CD4-positive, alpha-beta T cell (primary cell): ENCODE results near the gene RAI14. TPM values are rescaled to one million over a fixed set of nuclear protein-coding genes. Genes with fewer than 3 reads are reported as not detected.

ENCODE experiments used
- ATAC-seq: fragments of 200-7000 bp; cut with Tn5 transposase; one replicate; pipeline ENCODE4 v1.10.0; 2022; ENCODE audit warnings: mild to moderate bottlenecking; ENCODE audit not compliant: poor library complexity
- CTCF ChIA-PET: fragments of 350-600 bp; sonication (Branson Sonifier 250); formaldehyde crosslinking; loops from one replicate; lab custom pipeline; 2021; ENCODE audit warnings: antibody characterized with exemption, inconsistent platforms; lab: Charles Lee
- POLR2A ChIA-PET: fragments of 350-600 bp; sonication (Branson Sonifier 250); formaldehyde crosslinking; loops from one replicate; lab custom pipeline; 2021; ENCODE audit warnings: antibody characterized with exemption, inconsistent platforms; lab: Charles Lee
- DNase-seq, 14 experiments: peaks; one replicate each; pipeline ENCODE4 v3.0.0-alpha.2; 2013 to 2020; ENCODE audit warnings: mixed read lengths in 2 of 14
- H3K27ac ChIP-seq, 2 donors: one replicate each; pipeline versions ENCODE4 v1.5.1 to v1.7.0; 2013; ENCODE audit warnings: low read length in 2 of 2, low read depth in 1 of 2, mild to moderate bottlenecking in 1 of 2
- H3K27me3 ChIP-seq, 2 experiments: 1 replicate in 1 of 2; 2 replicates in 1 of 2; pipeline versions ENCODE4 v1.6.1 to v1.7.0; 2013; ENCODE audit warnings: low read length in 2 of 2, control low read depth in 1 of 2, mild to moderate bottlenecking in 1 of 2, moderate library complexity in 1 of 2; ENCODE audit not compliant: insufficient read depth in 2 of 2, control insufficient read depth in 1 of 2
- H3K36me3 ChIP-seq: one replicate; pipeline ENCODE4 v1.6.1; 2013; ENCODE audit warnings: low read length, control low read depth; ENCODE audit not compliant: insufficient read depth
- H3K4me1 ChIP-seq: one replicate; pipeline ENCODE4 v1.6.1; 2013; ENCODE audit warnings: low read length, control low read depth; ENCODE audit not compliant: insufficient read depth
- H3K4me3 ChIP-seq: one replicate; pipeline ENCODE4 v1.5.1; 2013; ENCODE audit warnings: mild to moderate bottlenecking, low read length, moderate library complexity
- H3K9me3 ChIP-seq, 2 experiments: 1 replicate in 1 of 2; 2 replicates in 1 of 2; pipeline versions ENCODE4 v1.6.1 to v1.7.0; 2013; ENCODE audit warnings: low read length in 2 of 2, mild to moderate bottlenecking in 2 of 2, control low read depth in 1 of 2, moderate library complexity in 1 of 2; ENCODE audit not compliant: control insufficient read depth in 1 of 2, insufficient read depth in 1 of 2
- H3K27ac Mint-ChIP-seq: one replicate; pipeline ENCODE4 v1.8.0; 2020; ENCODE audit warnings: mixed read lengths
- H3K27me3 Mint-ChIP-seq: one replicate; pipeline ENCODE4 v1.8.0; 2021; ENCODE audit warnings: mixed read lengths
- H3K36me3 Mint-ChIP-seq: one replicate; pipeline ENCODE4 v1.8.0; 2021; ENCODE audit warnings: low read depth, mixed read lengths
- H3K4me1 Mint-ChIP-seq: one replicate; pipeline ENCODE4 v1.8.0; 2021; ENCODE audit warnings: low read depth, mixed read lengths
- H3K4me3 Mint-ChIP-seq: one replicate; pipeline ENCODE4 v1.8.0; 2020; ENCODE audit warnings: mild to moderate bottlenecking, mixed read lengths
- H3K9me3 Mint-ChIP-seq: one replicate; pipeline ENCODE4 v1.8.0; 2020; ENCODE audit warnings: mixed read lengths
- intact Hi-C, 2 experiments: fragments of 100-400 bp; cut with DNase I in 1 of 2; cut with micrococcal nuclease in 1 of 2; formaldehyde crosslinking; loops; one replicate each; pipeline versions ENCODE4 v1.15.1 to v1.9.0; 2023 to 2025; cut with DNase I, micrococcal nuclease
- total RNA-seq, 174 experiments: library from RNA in 2 of 174; stranded (reverse) in 2 of 174; gene quantifications; one replicate each; pipeline ENCODE4 v1.2.3 and lab custom pipeline; 2021 to 2026
- TF ChIP-seq, protein P1 (sequence below): fragments of 200-600 bp; IDR thresholded peaks from one replicate; pipeline ENCODE4 v1.8.0; 2022; ENCODE audit warnings: antibody characterized with exemption, mild to moderate bottlenecking

The RAI14 gene
- total RNA-seq, 2 experiments from 2014 or later = 0.20 to 0.60 TPM

DNA sequence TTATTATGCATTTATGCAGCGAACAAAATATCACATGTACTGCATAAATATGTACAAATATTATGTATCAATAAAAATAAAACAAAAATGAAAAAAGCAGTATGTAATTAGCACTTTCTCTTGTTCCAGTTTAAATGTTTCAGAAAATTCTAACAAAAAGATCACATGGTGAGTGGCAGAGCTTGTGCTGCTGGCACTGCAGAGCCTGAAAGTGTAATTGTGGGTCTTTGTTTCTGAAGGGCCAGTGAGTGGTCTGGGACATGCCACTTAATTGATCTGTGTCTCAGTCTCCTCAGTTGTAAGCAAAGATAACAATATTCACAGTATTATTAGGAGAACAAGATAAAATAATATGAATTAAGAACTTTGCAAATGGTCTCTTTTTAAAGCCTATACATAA, 39.5 kb upstream of the RAI14 start:
- Mint-ChIP-seq H3K27me3 (peaks cover 31% of the 10 kb centered on the region), H3K4me1 (no peaks in the 10 kb centered on the region), H3K4me3 (no peak overlapping the region), H3K27ac (no peak overlapping the region), H3K36me3 (no peaks in the 10 kb centered on the region), H3K9me3 (no peaks in the 10 kb centered on the region)
- no peaks in the 10 kb centered on the region for H3K36me3 ChIP-seq
- ATAC-seq (no peak), DNase-seq (no peak)
- H3K27ac ChIP-seq = no peak overlapping the region
- ChIA-PET POLR2A (no interaction called here), CTCF (no interaction called here)
- TF ChIP-seq, protein P1, sequence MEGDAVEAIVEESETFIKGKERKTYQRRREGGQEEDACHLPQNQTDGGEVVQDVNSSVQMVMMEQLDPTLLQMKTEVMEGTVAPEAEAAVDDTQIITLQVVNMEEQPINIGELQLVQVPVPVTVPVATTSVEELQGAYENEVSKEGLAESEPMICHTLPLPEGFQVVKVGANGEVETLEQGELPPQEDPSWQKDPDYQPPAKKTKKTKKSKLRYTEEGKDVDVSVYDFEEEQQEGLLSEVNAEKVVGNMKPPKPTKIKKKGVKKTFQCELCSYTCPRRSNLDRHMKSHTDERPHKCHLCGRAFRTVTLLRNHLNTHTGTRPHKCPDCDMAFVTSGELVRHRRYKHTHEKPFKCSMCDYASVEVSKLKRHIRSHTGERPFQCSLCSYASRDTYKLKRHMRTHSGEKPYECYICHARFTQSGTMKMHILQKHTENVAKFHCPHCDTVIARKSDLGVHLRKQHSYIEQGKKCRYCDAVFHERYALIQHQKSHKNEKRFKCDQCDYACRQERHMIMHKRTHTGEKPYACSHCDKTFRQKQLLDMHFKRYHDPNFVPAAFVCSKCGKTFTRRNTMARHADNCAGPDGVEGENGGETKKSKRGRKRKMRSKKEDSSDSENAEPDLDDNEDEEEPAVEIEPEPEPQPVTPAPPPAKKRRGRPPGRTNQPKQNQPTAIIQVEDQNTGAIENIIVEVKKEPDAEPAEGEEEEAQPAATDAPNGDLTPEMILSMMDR = no peak
- intact Hi-C loops = no loop called here
- no peaks in the 10 kb centered on the region for H3K4me1 ChIP-seq
- no peak overlapping the region for H3K4me3 ChIP-seq
- H3K9me3 ChIP-seq = no peaks in the 10 kb centered on the region
- H3K27me3 ChIP-seq = no peaks in the 10 kb centered on the region

DNA sequence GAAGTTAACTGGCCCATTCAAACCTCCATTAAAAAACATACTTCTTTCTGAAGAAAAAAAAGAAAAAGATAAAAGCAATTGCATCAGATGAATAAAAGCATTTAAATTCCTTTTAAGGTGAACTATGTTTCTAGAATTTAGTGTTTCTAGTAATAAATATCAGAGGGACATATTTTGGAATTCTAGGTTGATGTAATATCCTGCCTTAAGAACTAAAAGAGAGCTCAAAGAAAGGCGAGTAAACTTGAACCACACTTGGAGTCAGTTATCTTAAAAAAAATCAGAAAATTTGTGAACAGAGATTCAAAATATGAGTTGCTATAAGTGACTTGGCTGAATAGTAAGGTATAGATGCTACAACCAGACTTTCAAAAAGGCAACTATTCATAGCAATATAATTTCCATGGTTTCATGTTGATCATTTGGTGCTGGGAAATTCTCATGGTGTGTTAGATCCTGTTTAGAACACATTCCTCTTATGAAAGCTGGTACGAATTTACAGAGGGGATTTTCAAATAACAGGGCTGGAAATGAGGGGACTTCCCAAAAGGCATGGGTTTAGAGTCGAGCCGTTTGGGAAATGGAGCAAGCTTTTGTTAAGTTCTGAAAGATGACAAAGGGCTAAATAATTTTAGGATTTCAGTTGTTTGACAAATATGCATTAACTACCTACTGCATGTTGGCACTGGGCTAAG, 37.6 kb upstream of the RAI14 start:
- Mint-ChIP-seq H3K4me3 (no peak overlapping the region), H3K36me3 (no peaks in the 10 kb centered on the region), H3K27me3 (peaks cover 34% of the 10 kb centered on the region), H3K9me3 (no peaks in the 10 kb centered on the region), H3K4me1 (no peaks in the 10 kb centered on the region), H3K27ac (no peak overlapping the region)
- H3K36me3 ChIP-seq = no peaks in the 10 kb centered on the region
- H3K4me3 ChIP-seq = no peak overlapping the region
- no peaks in the 10 kb centered on the region for H3K4me1 ChIP-seq
- TF ChIP-seq, protein P1 = no peak
- ATAC-seq = no peak
- POLR2A ChIA-PET = no interaction called here
- no peaks in the 10 kb centered on the region for H3K9me3 ChIP-seq
- DNase-seq = no peak
- CTCF ChIA-PET = no interaction called here
- intact Hi-C loops = no loop called here
- H3K27me3 ChIP-seq = no peaks in the 10 kb centered on the region
- no peak overlapping the region for H3K27ac ChIP-seq

DNA sequence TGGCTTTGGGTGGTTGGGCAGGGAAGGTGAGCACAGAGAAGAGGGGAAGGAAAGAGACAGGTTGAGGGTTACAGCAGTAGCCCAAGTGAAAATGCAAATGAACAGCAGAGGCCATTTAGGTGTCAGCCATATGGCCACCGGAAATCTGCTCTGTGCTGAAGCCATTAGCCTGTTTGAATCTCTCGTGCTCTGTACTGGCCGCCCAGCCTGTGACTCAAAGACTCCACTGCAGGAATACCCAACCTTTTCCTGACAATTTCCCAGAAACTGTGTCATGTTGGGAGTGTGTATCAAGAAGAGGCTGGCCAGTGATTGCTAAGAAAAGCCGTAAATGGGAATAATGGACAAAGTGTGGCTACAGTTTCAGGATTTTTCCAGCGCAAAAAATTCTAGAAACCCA, 35.9 kb upstream of the RAI14 start:
- Mint-ChIP-seq H3K27me3 (peaks cover 34% of the 10 kb centered on the region), H3K4me3 (no peak overlapping the region), H3K9me3 (no peaks in the 10 kb centered on the region), H3K4me1 (no peaks in the 10 kb centered on the region), H3K27ac (no peak overlapping the region), H3K36me3 (no peaks in the 10 kb centered on the region)
- Histone ChIP-seq H3K27me3 (no peaks in the 10 kb centered on the region), H3K9me3 (no peaks in the 10 kb centered on the region), H3K4me3 (no peak overlapping the region), H3K36me3 (no peaks in the 10 kb centered on the region), H3K4me1 (no peaks in the 10 kb centered on the region), H3K27ac (no peak overlapping the region)
- intact Hi-C loops = no loop called here
- ATAC-seq (no peak), DNase-seq (no peak)
- TF ChIP-seq, protein P1 = no peak
- CTCF ChIA-PET = no interaction called here
- POLR2A ChIA-PET = no interaction called here
